Neural cell (in vitro differentiated cells): ENCODE data around the gene NPHP4. TPM values are rescaled to one million over a fixed set of nuclear protein-coding genes. Genes with fewer than 3 reads are reported as not detected.

Experiments used
- H2AFZ ChIP-seq: fragments of 200-600, 300-800 bp; sonication (generic), shearing (Covaris generic); 2 replicates; pipeline ENCODE4 v1.6.0; 2014; ENCODE audit warnings: low read depth, mild to moderate bottlenecking, antibody characterized with exemption, low read length, moderate library complexity
- H3F3A ChIP-seq: fragments of 200-600 bp; shearing (Covaris generic); 2 replicates; pipeline ENCODE4 v1.6.1; 2016; ENCODE audit warnings: mild to moderate bottlenecking, moderate library complexity, mixed read lengths, antibody characterized with exemption, low read length; ENCODE audit not compliant: insufficient read depth, poor library complexity, severe bottlenecking
- H3K27ac ChIP-seq: fragments of 200-600, 300-800 bp; sonication (generic), shearing (Covaris generic); 2 replicates; pipeline ENCODE4 v1.5.1; 2014; ENCODE audit warnings: mild to moderate bottlenecking, low read length, moderate library complexity
- H3K27me3 ChIP-seq: fragments of 300-800, 200-600 bp; sonication (generic), shearing (Covaris generic); 2 replicates; pipeline ENCODE4 v1.6.0; 2014; ENCODE audit warnings: mild to moderate bottlenecking, low read depth, low read length, moderate library complexity; ENCODE audit not compliant: insufficient read depth
- H3K36me3 ChIP-seq: fragments of 300-800, 200-600 bp; sonication (generic), shearing (Covaris generic); 2 replicates; pipeline ENCODE4 v1.5.1; 2014; ENCODE audit warnings: mild to moderate bottlenecking, antibody characterized with exemption, low read length, moderate library complexity; ENCODE audit not compliant: insufficient read depth
- H3K4me2 ChIP-seq: fragments of 300-800, 200-600 bp; sonication (generic), shearing (Covaris generic); 2 replicates; pipeline ENCODE4 v1.6.0; 2014; ENCODE audit warnings: mild to moderate bottlenecking, low read length
- H3K4me3 ChIP-seq: fragments of 300-800, 200-600 bp; sonication (generic), shearing (Covaris generic); 2 replicates; pipeline ENCODE4 v1.5.1; 2014; ENCODE audit warnings: mild to moderate bottlenecking, low read length, moderate library complexity
- H3K79me2 ChIP-seq: fragments of 200-600 bp; shearing (Covaris generic); replicated peaks from 2 replicates; pipeline ENCODE4 v1.6.0; 2014; ENCODE audit warnings: mild to moderate bottlenecking, low read length, moderate library complexity; ENCODE audit not compliant: insufficient read depth
- H3K9ac ChIP-seq: fragments of 300-800, 200-600 bp; sonication (generic), shearing (Covaris generic); 2 replicates; pipeline ENCODE4 v1.6.1; 2016; ENCODE audit warnings: mild to moderate bottlenecking, low read length, mixed read lengths
- H3K9me2 ChIP-seq: fragments of 200-600 bp; shearing (Covaris generic); 2 replicates; pipeline ENCODE4 v1.6.1; 2016; ENCODE audit warnings: mild to moderate bottlenecking, low read length, mixed read lengths; ENCODE audit not compliant: insufficient read depth
- H3K9me3 ChIP-seq: fragments of 200-600, 300-800 bp; sonication (generic), shearing (Covaris generic); 2 replicates; pipeline ENCODE4 v1.6.1; 2016; ENCODE audit warnings: mild to moderate bottlenecking, mixed run types, low read length, moderate library complexity, mixed read lengths
- H4K20me1 ChIP-seq: fragments of 200-600 bp; shearing (Covaris generic); 2 replicates; pipeline ENCODE4 v1.6.1; 2016; ENCODE audit warnings: mild to moderate bottlenecking, mixed run types; ENCODE audit not compliant: insufficient read depth
- EP300 ChIP-seq: fragments of 450-650 bp; conservative IDR thresholded peaks from 2 replicates; pipeline ENCODE4 v1.6.1; 2014; ENCODE audit warnings: antibody characterized with exemption, mild to moderate bottlenecking, moderate library complexity; ENCODE audit not compliant: poor library complexity, severe bottlenecking
- EZH2 ChIP-seq: fragments of 200-600, 300-800 bp; shearing (Covaris generic), sonication (generic); IDR thresholded peaks from 2 replicates; pipeline ENCODE4 v1.6.1; 2014; ENCODE audit warnings: antibody characterized with exemption, low read length, borderline replicate concordance, mild to moderate bottlenecking; ENCODE audit not compliant: insufficient read depth, poor library complexity, severe bottlenecking
- MXI1 ChIP-seq: fragments of 450-650 bp; conservative IDR thresholded peaks from 2 replicates; pipeline ENCODE4 v1.6.1; 2014; ENCODE audit warnings: antibody characterized with exemption, mild to moderate bottlenecking; ENCODE audit not compliant: poor library complexity, severe bottlenecking
- POLR2AphosphoS5 ChIP-seq: IDR thresholded peaks from 2 replicates; pipeline ENCODE4 v1.6.1; 2012
- RAD21 ChIP-seq: fragments of 450-650 bp; conservative IDR thresholded peaks from 2 replicates; pipeline ENCODE4 v1.6.1; 2014; ENCODE audit warnings: antibody characterized with exemption, mild to moderate bottlenecking, moderate library complexity
- SMC3 ChIP-seq: fragments of 450-650 bp; conservative IDR thresholded peaks from 2 replicates; pipeline ENCODE4 v1.6.1; 2014; ENCODE audit warnings: antibody characterized with exemption, mild to moderate bottlenecking, moderate library complexity; ENCODE audit not compliant: poor library complexity
- TAF1 ChIP-seq: IDR thresholded peaks from 2 replicates; pipeline ENCODE4 v1.6.1; 2012; ENCODE audit warnings: low read depth
- polyA plus RNA-seq: library from polyadenylated mRNA; depleted of rRNA; stranded (reverse); fragments of >200 nt; gene quantifications from 2 replicates; pipeline ENCODE4 v1.2.3, GENCODE V29; 2014
- TF ChIP-seq, protein P1 (sequence below): fragments of 450-650 bp; IDR thresholded peaks from 2 replicates; pipeline ENCODE4 v1.5.1; 2014; ENCODE audit warnings: antibody characterized with exemption, mild to moderate bottlenecking, moderate library complexity; ENCODE audit not compliant: poor library complexity, severe bottlenecking
- TF ChIP-seq, protein P2 (sequence below): IDR thresholded peaks from 2 replicates; pipeline ENCODE4 v1.6.1; 2012; ENCODE audit warnings: borderline replicate concordance

The NPHP4 gene
- polyA plus RNA-seq, 1 donor from 2014 or later, result 17.1 TPM

DNA sequence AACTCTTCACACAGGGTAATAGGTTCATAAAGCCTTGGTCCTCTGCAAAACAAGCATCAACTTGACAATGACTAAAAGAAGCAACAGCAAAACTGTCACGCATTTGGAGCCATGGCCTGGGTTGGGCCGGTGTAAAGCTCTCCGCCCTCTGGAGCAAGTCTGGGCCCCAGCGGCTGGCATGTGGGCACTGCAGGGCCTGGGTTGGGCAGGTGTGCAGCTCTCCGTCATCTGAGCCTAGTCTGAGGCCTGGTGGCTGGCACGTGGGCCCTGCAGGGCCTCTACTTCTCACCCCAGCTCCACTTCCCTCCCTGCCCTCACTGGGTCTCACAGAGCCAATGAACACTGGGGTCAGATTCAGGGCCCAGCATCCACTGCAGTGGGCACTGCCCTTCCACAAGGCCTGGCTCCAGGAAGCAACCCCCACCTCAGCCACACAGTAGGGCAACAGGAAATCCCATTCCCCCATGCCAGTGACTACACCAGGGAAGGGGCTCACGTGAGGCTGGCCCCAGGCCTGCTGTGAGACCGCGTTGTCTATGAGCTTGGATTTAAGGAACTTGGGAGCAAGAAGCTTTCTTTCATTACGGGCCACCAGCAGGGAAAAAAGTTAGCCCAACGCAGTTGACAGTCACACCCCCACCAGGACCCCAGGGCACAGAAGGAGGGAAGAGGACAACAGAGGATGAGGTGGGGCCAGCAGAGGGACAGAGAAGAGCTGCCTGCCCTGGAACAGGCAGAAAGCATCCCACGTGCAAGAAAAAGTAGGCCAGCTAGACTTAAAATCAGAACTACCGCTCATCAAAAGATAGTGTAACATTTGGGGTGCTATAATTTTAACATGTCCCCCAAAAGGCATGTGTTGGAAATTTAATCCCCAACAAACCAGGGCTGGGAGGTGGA is 52.7 kb downstream of the NPHP4 start:
- Histone ChIP-seq H3K9ac (no peak overlapping the region), H3K27ac (no peak overlapping the region), H3K79me2 (no peaks in the 10 kb centered on the region), H3K36me3 (peaks cover 6% of the 10 kb centered on the region), H3K4me3 (no peak overlapping the region), H3K4me2 (no peak overlapping the region), H3K9me2 (no peaks in the 10 kb centered on the region), H4K20me1 (no peaks in the 10 kb centered on the region), H3K27me3 (no peaks in the 10 kb centered on the region), H2AFZ (no peak overlapping the region), H3K9me3 (no peaks in the 10 kb centered on the region), H3F3A (no peaks in the 10 kb centered on the region)
- TF ChIP-seq EP300 (no peak), POLR2AphosphoS5 (no peak), TAF1 (no peak), MXI1 (no peak), EZH2 (no peak), RAD21 (no peak), SMC3 (no peak)
- TF ChIP-seq, protein P1, sequence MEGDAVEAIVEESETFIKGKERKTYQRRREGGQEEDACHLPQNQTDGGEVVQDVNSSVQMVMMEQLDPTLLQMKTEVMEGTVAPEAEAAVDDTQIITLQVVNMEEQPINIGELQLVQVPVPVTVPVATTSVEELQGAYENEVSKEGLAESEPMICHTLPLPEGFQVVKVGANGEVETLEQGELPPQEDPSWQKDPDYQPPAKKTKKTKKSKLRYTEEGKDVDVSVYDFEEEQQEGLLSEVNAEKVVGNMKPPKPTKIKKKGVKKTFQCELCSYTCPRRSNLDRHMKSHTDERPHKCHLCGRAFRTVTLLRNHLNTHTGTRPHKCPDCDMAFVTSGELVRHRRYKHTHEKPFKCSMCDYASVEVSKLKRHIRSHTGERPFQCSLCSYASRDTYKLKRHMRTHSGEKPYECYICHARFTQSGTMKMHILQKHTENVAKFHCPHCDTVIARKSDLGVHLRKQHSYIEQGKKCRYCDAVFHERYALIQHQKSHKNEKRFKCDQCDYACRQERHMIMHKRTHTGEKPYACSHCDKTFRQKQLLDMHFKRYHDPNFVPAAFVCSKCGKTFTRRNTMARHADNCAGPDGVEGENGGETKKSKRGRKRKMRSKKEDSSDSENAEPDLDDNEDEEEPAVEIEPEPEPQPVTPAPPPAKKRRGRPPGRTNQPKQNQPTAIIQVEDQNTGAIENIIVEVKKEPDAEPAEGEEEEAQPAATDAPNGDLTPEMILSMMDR, result no peak
- TF ChIP-seq, protein P2, sequence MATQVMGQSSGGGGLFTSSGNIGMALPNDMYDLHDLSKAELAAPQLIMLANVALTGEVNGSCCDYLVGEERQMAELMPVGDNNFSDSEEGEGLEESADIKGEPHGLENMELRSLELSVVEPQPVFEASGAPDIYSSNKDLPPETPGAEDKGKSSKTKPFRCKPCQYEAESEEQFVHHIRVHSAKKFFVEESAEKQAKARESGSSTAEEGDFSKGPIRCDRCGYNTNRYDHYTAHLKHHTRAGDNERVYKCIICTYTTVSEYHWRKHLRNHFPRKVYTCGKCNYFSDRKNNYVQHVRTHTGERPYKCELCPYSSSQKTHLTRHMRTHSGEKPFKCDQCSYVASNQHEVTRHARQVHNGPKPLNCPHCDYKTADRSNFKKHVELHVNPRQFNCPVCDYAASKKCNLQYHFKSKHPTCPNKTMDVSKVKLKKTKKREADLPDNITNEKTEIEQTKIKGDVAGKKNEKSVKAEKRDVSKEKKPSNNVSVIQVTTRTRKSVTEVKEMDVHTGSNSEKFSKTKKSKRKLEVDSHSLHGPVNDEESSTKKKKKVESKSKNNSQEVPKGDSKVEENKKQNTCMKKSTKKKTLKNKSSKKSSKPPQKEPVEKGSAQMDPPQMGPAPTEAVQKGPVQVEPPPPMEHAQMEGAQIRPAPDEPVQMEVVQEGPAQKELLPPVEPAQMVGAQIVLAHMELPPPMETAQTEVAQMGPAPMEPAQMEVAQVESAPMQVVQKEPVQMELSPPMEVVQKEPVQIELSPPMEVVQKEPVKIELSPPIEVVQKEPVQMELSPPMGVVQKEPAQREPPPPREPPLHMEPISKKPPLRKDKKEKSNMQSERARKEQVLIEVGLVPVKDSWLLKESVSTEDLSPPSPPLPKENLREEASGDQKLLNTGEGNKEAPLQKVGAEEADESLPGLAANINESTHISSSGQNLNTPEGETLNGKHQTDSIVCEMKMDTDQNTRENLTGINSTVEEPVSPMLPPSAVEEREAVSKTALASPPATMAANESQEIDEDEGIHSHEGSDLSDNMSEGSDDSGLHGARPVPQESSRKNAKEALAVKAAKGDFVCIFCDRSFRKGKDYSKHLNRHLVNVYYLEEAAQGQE, result no peak

DNA sequence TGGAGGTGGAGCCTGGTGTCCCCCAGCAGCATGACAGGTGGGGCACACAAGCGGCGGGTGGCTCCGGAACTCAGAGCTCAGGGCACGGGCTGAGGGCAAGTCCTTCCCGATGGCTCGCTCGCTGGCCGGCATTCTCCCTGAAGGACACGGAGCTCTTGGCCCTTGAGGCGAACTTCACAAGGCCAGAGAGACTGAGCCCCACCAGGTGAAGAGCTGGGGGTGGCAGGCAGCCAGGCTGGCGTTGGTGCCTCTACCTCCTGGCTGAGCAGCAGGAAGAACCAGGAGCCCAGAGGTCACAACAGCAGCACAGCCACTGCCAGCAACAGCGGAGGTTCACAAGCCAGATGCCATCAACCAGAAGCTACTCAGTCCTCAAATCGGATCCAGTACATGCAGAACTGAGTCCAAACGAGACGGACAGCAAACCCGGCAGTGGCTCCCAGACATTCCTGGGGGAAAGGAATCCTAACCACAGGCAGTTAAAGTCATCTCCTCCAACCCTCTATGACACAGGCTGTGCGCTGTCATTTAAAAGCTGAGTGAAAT is 54.1 kb downstream of the NPHP4 start:
- peaks cover 9% of the 10 kb centered on the region for H3K36me3 ChIP-seq
- TF ChIP-seq EP300 (no peak), SMC3 (no peak), EZH2 (no peak), RAD21 (no peak), POLR2AphosphoS5 (no peak), MXI1 (no peak)
- TF ChIP-seq, protein P1, result no peak
- no peaks in the 10 kb centered on the region for H3F3A ChIP-seq
- H3K9ac ChIP-seq, result peak overlapping the region; percentile 26
- peak overlapping the region; percentile 18 for H3K4me3 ChIP-seq
- H2AFZ ChIP-seq, result no peak overlapping the region
- H3K9me2 ChIP-seq, result no peaks in the 10 kb centered on the region
- H3K27me3 ChIP-seq, result no peaks in the 10 kb centered on the region
- H3K4me2 ChIP-seq, result no peak overlapping the region
- H4K20me1 ChIP-seq, result no peaks in the 10 kb centered on the region
- peak overlapping the region; percentile 20 for H3K27ac ChIP-seq
- no peaks in the 10 kb centered on the region for H3K79me2 ChIP-seq
- no peaks in the 10 kb centered on the region for H3K9me3 ChIP-seq
